Muscle layer of colon (tissue), 2 donors: ENCODE results near the gene CALU.
A peak's percentile ranks its signal among the peaks of the same experiment; 100 is the strongest.

Experiments
- H3K27ac ChIP-seq: one replicate; pipeline ENCODE4 v1.7.0; 2013; ENCODE audit warnings: low read depth, mild to moderate bottlenecking, low read length, moderate library complexity
- H3K27me3 ChIP-seq, 2 donors: one replicate each; pipeline ENCODE4 v1.7.0; 2013; ENCODE audit warnings: low read length in 2 of 2, mild to moderate bottlenecking in 2 of 2; ENCODE audit not compliant: insufficient read depth in 2 of 2, control insufficient read depth in 1 of 2
- H3K36me3 ChIP-seq: one replicate; pipeline ENCODE4 v1.7.0; 2013; ENCODE audit warnings: mild to moderate bottlenecking, low read length; ENCODE audit not compliant: insufficient read depth
- H3K4me1 ChIP-seq: one replicate; pipeline ENCODE4 v1.7.0; 2013; ENCODE audit warnings: mild to moderate bottlenecking, low read length; ENCODE audit not compliant: insufficient read depth
- H3K4me3 ChIP-seq, 2 donors: one replicate each; pipeline ENCODE4 v1.7.0; 2013; ENCODE audit warnings: low read length in 2 of 2, low read depth in 1 of 2, mild to moderate bottlenecking in 1 of 2, moderate library complexity in 1 of 2
- H3K9ac ChIP-seq: one replicate; pipeline ENCODE4 v1.7.0; 2013; ENCODE audit warnings: low read length
- H3K9me3 ChIP-seq: one replicate; pipeline ENCODE4 v1.7.0; 2013; ENCODE audit warnings: mild to moderate bottlenecking, low read length
- donor health status: abdominal sarcoma.
- donor health status: Adenocarcinoma of cecum.

Gene CALU

DNA sequence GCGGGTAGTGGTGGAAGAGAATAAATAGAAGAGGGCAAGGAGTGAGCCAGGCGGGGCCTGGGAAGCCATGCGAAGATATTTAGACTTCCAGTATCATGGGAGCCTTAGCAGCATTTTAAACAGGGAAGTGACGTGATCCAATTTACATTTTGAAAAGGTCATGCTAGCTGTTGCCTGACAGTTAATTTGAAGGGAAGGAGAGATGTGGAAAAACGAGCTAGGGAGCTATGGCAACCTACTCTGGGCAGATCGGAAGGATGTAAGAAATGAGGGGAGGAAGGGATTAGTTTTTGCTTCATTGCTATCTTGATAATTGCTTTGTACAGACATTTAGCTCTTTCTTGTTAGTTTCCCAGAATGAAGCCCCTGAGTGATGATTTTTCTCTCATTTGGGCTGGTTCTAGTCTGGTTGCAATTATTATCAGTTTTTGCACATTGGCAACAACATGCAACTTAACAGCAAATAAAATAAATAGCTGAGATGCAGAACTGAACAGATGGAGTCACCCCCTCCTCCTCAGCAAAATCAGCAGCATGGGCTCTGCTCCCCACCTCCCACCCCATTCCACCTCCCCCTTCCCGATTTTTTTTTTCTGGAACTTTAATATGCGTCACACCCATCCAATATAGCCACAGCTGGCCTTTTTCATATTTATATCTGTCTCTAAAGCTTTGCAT is 13.0 kb upstream of the CALU start:
- Histone ChIP-seq H3K36me3 (no peaks in the 10 kb centered on the region), H3K27me3 (no peaks in the 10 kb centered on the region), H3K4me3 (no peak overlapping the region), H3K27ac (no peak overlapping the region), H3K9me3 (no peaks in the 10 kb centered on the region), H3K4me1 (no peaks in the 10 kb centered on the region), H3K9ac (no peak overlapping the region)

DNA sequence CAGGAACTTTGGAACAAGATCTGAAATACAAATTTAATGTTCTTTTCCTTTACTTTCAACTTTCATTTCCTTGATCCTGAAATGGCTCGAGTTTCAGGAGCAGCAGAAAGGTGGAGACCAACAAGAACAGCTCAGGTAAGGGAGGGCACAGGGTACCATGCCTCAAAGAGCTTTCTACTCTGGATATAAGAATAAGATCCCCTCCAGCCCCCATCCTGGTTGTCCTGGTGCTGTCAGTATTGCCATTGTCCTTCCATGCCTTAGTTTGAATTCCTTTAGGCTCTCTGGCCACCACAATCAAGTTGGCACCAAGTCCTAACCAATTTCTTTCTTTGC is 12.5 kb upstream of the CALU start:
- no peak overlapping the region for H3K9ac ChIP-seq
- no peak overlapping the region for H3K27ac ChIP-seq
- H3K9me3 ChIP-seq, result no peaks in the 10 kb centered on the region
- H3K27me3 ChIP-seq, result no peaks in the 10 kb centered on the region
- no peak overlapping the region for H3K4me3 ChIP-seq
- H3K4me1 ChIP-seq, result no peaks in the 10 kb centered on the region
- no peaks in the 10 kb centered on the region for H3K36me3 ChIP-seq

DNA sequence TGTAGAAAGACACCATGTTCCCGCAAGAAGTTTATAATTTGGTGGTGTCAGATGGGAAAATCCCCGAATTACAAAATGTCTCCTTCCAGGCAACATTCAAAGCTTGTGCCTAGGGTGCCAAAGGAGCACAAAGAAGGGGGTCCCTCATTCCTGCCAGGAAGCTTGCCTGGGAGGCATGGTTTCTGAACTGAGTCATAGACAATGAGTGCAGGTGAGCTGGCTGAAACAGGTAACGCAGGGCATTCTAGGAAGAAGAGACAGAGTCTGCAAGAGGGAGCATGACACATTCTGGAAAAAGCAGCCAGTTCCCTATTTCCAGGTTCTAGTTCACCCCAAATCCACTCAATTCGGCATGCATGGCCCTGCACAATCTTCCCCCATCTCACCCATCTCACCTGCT is 11.9 kb upstream of the CALU start:
- Histone ChIP-seq H3K9me3 (no peaks in the 10 kb centered on the region), H3K9ac (no peak overlapping the region), H3K27me3 (no peaks in the 10 kb centered on the region), H3K4me3 (no peak overlapping the region), H3K4me1 (no peaks in the 10 kb centered on the region), H3K36me3 (no peaks in the 10 kb centered on the region), H3K27ac (no peak overlapping the region)

DNA sequence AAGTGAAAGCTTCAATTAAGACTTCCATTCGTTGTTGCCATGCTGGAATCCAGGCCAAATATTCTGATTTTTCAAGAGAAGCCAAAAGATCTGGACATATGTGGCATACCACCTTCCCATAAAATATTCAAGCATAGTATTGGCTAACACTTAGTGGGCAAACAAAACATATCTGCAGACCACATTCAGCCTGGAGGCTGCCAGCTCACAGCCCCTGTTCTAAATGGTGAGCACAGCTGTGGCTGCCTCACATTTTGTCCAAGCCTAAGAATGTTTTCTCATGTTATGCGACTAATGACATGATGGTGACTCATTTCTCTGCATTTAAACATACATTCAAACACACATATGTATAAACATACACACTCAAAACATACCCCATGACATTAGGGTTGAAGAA is 10.6 kb upstream of the CALU start:
- Histone ChIP-seq H3K4me3 (no peak overlapping the region), H3K9me3 (no peaks in the 10 kb centered on the region), H3K4me1 (no peaks in the 10 kb centered on the region), H3K36me3 (no peaks in the 10 kb centered on the region), H3K27me3 (no peaks in the 10 kb centered on the region), H3K27ac (no peak overlapping the region), H3K9ac (no peak overlapping the region)

DNA sequence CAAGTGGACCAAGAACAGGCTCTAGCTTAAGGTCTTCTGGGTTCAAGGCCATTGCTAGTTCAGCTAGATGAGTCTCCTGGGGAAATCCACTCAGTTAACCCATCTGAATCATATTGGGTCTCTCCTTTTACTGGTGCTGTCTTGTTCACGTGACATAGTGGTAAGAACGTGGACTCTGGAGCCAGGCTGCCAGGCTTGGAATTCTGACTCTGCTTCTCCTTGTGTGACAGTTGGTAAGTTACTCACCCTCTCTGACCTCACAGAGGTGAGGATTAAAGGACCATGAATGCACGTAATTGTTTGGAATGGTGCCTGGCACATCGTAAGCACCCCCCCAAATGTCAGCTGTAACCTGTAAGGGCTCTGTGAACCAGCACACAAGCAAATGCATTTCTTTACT is 9.7 kb upstream of the CALU start:
- H3K27me3 ChIP-seq, result no peaks in the 10 kb centered on the region
- H3K4me3 ChIP-seq, result no peak overlapping the region
- no peaks in the 10 kb centered on the region for H3K36me3 ChIP-seq
- H3K9ac ChIP-seq, result no peak overlapping the region
- no peaks in the 10 kb centered on the region for H3K4me1 ChIP-seq
- no peak overlapping the region for H3K27ac ChIP-seq
- H3K9me3 ChIP-seq, result no peaks in the 10 kb centered on the region

DNA sequence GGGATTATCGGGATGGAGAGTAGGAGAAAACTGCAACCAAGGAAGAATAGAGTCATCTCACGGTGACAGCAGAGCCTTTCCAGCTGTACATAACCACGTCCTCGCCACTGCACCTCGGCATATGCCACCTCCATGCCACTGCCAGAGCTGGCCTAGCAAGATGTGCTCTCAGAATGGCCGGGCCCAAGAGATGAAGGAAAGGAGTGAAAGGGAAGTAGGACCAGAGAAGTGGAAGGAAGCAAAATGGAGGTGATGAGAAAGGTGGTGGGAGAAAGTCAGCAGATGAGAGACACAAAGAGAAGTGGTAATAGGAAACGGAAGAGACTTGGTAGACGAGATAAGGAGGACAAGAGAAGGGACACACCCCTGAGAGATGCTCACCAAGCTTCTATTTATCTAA is 8.0 kb upstream of the CALU start:
- Histone ChIP-seq H3K27me3 (no peaks in the 10 kb centered on the region), H3K9me3 (no peaks in the 10 kb centered on the region), H3K36me3 (no peaks in the 10 kb centered on the region), H3K9ac (no peak overlapping the region), H3K4me3 (no peak overlapping the region), H3K27ac (no peak overlapping the region), H3K4me1 (no peaks in the 10 kb centered on the region)

DNA sequence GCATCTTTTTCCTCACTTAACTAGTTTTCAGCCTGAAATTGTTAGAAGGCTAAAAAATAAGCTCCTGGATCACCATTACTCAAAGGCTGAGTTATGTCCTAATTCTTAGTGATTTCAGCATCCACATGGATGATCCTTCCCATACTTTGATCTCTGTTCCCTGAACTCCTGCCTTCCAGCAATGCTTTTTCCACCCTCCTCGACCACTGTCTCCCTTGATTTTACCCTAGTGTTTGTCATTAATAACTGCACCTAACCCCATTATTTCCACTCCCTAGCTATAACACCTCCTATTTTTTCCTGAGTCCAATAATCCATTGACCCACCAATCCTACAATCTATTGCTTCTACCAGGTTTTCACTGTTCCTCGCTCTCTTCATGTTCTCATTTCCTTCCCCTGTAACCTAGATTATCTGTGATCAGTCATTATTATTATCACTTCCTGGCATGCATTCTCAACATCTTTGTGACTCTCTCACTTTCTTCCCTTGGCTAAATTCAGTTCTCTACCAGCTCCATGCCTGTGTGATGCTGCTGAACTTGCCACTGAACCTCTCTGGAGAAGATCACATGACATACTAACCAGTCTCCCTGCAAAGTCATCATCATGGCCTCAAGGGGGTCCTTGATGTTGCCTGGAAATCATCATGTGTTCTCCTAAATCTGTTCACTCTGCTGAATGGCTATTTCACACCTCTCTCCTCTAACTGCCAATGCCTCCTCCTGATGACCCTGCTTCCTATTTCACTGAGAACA is 6.5 kb upstream of the CALU start:
- no peak overlapping the region for H3K9ac ChIP-seq
- no peaks in the 10 kb centered on the region for H3K9me3 ChIP-seq
- H3K4me3 ChIP-seq, result no peak overlapping the region
- H3K27ac ChIP-seq, result no peak overlapping the region
- no peaks in the 10 kb centered on the region for H3K36me3 ChIP-seq
- no peaks in the 10 kb centered on the region for H3K27me3 ChIP-seq
- no peaks in the 10 kb centered on the region for H3K4me1 ChIP-seq

DNA sequence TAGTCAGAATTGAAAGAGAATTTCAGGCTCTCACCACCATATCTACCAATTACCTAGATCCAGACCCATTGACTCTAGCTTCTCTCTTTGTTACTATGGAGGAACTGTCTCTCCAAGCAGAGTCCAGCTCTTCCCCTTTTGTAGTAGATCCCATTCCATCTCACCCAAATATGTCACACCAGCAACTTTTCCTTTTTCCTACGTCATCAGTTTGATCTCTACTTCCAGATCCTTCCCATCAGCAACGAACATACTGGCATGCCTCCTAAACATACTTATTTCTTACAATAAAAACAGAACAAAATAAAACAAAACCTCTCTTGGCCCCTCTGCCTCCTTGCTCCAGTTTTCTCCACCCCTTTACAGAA is 5.9 kb upstream of the CALU start:
- Histone ChIP-seq H3K9me3 (no peaks in the 10 kb centered on the region), H3K27me3 (no peaks in the 10 kb centered on the region), H3K27ac (no peak overlapping the region), H3K9ac (no peak overlapping the region), H3K36me3 (no peaks in the 10 kb centered on the region), H3K4me1 (no peaks in the 10 kb centered on the region), H3K4me3 (no peak overlapping the region)

DNA sequence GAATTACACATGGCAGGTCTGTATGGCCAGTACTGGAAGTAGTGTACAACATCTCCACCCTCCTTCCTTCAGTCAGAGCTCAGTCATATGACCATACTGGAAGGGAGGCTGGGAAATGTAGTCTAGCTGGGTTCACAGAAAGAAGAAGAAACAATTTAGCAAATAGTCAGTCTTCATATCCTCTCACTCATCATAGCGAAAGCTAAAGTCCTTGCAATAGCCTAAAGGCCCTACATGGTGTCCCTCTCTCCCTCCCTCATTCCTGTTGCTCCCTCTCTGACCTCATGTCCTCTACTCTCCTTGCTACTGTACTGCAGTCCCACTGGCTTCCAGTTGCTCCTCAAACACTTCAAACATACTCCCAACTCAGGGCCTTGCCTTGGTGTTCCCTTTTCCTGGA is 4.3 kb upstream of the CALU start:
- Histone ChIP-seq H3K27ac (no peak overlapping the region), H3K9me3 (no peaks in the 10 kb centered on the region), H3K4me3 (no peak overlapping the region), H3K9ac (no peak overlapping the region), H3K27me3 (no peaks in the 10 kb centered on the region), H3K36me3 (no peaks in the 10 kb centered on the region), H3K4me1 (peaks cover 2% of the 10 kb centered on the region)

DNA sequence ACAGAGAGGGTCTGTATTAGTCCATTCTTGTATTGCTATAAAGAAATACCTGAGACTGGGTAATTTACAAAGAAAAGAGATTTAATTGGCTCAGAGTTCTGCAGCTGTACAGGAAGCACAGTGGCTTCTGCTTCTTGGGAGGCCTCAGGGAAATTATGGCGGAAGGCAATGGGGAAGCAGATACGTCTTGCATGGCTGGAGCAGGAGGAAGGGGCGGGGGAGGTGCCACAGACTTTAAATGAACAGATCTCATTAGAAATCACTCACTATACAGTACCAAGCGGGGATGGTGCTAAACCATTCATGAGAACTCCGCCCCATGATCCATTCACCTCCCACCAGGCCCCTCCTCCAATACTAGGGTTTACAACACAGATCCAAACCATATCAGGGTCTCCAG is 3.7 kb upstream of the CALU start:
- H3K27me3 ChIP-seq, result no peaks in the 10 kb centered on the region
- no peaks in the 10 kb centered on the region for H3K36me3 ChIP-seq
- H3K9ac ChIP-seq, result no peak overlapping the region
- H3K4me1 ChIP-seq, result peaks cover 7% of the 10 kb centered on the region
- H3K4me3 ChIP-seq, result no peak overlapping the region
- no peak overlapping the region for H3K27ac ChIP-seq
- H3K9me3 ChIP-seq, result no peaks in the 10 kb centered on the region

DNA sequence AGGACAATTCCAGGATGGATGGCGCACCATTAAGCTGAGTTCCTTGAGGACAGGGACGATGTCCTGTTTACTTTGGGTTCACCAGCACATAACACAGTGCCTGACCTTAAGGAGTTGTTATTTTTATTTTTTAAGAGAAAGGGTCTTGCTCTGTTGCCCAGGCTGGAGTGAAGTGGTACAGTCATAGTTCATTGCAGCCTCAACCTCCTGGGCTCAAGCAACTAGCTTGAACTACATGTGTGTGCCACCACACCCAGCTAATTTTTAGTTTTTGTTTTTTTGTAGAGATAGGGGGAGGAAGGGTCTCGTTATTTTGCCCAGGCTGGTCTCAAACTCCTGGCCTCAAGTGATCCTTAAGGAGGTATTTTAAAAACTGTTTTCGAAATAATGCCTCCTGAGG is 1.7 kb upstream of the CALU start:
- Histone ChIP-seq H3K27ac (peak overlapping the region; percentile 93), H3K4me1 (peaks cover 27% of the 10 kb centered on the region), H3K4me3 (no peak overlapping the region), H3K9ac (no peak overlapping the region), H3K9me3 (no peaks in the 10 kb centered on the region), H3K36me3 (no peaks in the 10 kb centered on the region), H3K27me3 (no peaks in the 10 kb centered on the region)

DNA sequence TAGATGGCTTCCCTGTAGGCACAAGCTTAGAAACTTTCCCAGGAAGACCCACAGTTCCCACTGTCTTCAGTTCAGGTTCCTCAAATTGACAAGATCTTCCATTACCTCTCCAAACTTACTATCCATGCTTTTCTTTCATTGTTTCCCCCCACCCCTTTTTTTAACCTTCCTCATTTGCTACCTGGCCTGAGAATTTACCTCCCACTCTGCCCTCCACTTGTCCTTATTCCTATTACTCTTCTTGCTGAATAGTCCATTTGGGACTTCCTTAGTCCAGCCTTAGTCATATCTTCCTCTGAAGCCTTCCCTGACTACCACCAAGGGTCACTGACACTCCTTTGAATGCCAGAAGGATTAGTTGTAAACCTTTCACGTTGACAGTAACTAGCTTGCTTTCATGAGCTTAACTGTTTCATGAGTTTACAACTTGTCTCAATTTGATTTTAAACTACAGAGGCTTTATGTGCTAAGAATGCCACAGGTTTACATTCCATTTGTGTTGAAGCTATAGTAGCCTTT is 1.2 kb upstream of the CALU start:
- no peaks in the 10 kb centered on the region for H3K36me3 ChIP-seq
- no peak overlapping the region for H3K9ac ChIP-seq
- H3K9me3 ChIP-seq, result no peaks in the 10 kb centered on the region
- no peak overlapping the region for H3K4me3 ChIP-seq
- H3K27me3 ChIP-seq, result no peaks in the 10 kb centered on the region
- peaks cover 28% of the 10 kb centered on the region for H3K4me1 ChIP-seq
- peak overlapping the region; percentile 93 for H3K27ac ChIP-seq
